ENCODE results near the gene AGMO.

Gene AGMO

DNA sequence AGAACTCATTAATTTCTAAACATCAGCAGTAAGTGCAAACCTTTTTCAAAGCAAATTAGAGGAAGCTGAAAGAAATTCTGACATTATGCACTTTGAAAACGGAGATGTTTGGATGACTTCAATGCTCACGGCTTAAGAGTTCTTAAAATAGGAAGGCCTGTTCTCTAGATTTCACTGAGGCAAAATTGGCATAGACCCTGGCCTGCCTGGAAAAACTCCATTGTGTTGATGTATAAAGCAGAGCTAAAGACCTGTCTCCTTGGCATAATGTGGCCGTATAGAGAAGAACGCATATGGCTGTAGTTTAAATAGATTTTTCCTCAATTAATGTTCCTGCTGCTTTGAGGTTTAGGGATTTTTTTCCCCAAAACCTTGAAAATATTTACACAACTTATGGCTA, 24.5 kb upstream of the AGMO start:
- no peak for DNase-seq (ENCODE audit: low spot score)
- no peaks in the 10 kb centered on the region for H3K27me3 ChIP-seq (ENCODE audit: control insufficient read depth in 3 of 3, insufficient read depth in 3 of 3, low read depth in 1 of 3, low read length in 3 of 3)
- no peak overlapping the region for H2BK15ac ChIP-seq (ENCODE audit: low read length)
- no peaks in the 10 kb centered on the region for H3K4me1 ChIP-seq (ENCODE audit: control insufficient read depth in 2 of 2, insufficient read depth in 1 of 2, low read depth in 1 of 2, low read length in 2 of 2)
- H3K4me2 ChIP-seq (ENCODE audit: insufficient read depth, low read length, poor library complexity, severe bottlenecking), result no peak overlapping the region
- no peak overlapping the region for H3K27ac ChIP-seq (replicated peaks; ENCODE audit: low read length)
- no CpG with 5 or more reads among the region's 4 CpGs for WGBS, 2 donors (ENCODE audit: extremely low coverage in 2 of 2, insufficient read length in 2 of 2, insufficient replicate concordance in 1 of 2)
- no peak overlapping the region for H3K4ac ChIP-seq (ENCODE audit: low read length)
- no peak overlapping the region for H4K8ac ChIP-seq (ENCODE audit: low read depth, low read length)
- no peak overlapping the region for H4K91ac ChIP-seq (ENCODE audit: low read depth, low read length, poor library complexity)
- no peaks in the 10 kb centered on the region for H3K79me1 ChIP-seq (ENCODE audit: low read depth, low read length)
- H3K9me3 ChIP-seq (replicated peaks in 1 of 2; ENCODE audit: control insufficient read depth in 2 of 2, insufficient read depth in 1 of 2, low read depth in 1 of 2, low read length in 2 of 2), result peaks cover 2 to 12% of the 10 kb centered on the region in 2 donors
- H3K18ac ChIP-seq (ENCODE audit: low read length), result no peak overlapping the region
- no peak overlapping the region for H3K14ac ChIP-seq (ENCODE audit: low read length)
- H2BK12ac ChIP-seq (ENCODE audit: low read length), result no peak overlapping the region
- H3K23ac ChIP-seq (ENCODE audit: low read depth, low read length, poor library complexity), result no peak overlapping the region
- H2AFZ ChIP-seq (ENCODE audit: low read length), result no peak overlapping the region
- no peak overlapping the region for H3K4me3 ChIP-seq (ENCODE audit: low read length in 2 of 2)
- no peak overlapping the region for H2BK5ac ChIP-seq (ENCODE audit: low read length)
- H2AK5ac ChIP-seq (ENCODE audit: low read depth, low read length), result no peak overlapping the region
- no peaks in the 10 kb centered on the region for H3K36me3 ChIP-seq (replicated peaks in 1 of 2; ENCODE audit: control insufficient read depth in 2 of 2, insufficient read depth in 2 of 2, low read length in 2 of 2)
- no peak overlapping the region for H3K9ac ChIP-seq (ENCODE audit: low read depth, low read length, poor library complexity)
- H2BK120ac ChIP-seq (ENCODE audit: low read depth, low read length), result no peak overlapping the region

GRCh38 chr7:15584575-15584974, 22.8 kb upstream of the AGMO start:
- Histone ChIP-seq H2BK12ac (ENCODE audit: low read length) (no peak overlapping the region), H3K4ac (ENCODE audit: low read length) (no peak overlapping the region), H3K36me3 (replicated peaks in 1 of 2; ENCODE audit: control insufficient read depth in 2 of 2, insufficient read depth in 2 of 2, low read length in 2 of 2) (no peaks in the 10 kb centered on the region), H4K91ac (ENCODE audit: low read depth, low read length, poor library complexity) (no peak overlapping the region), H2AK5ac (ENCODE audit: low read depth, low read length) (no peak overlapping the region), H2BK15ac (ENCODE audit: low read length) (no peak overlapping the region), H3K4me2 (ENCODE audit: insufficient read depth, low read length, poor library complexity, severe bottlenecking) (no peak overlapping the region), H2BK120ac (ENCODE audit: low read depth, low read length) (no peak overlapping the region), H3K4me1 (ENCODE audit: control insufficient read depth in 2 of 2, insufficient read depth in 1 of 2, low read depth in 1 of 2, low read length in 2 of 2) (no peaks in the 10 kb centered on the region), H2AFZ (ENCODE audit: low read length) (no peak overlapping the region), H3K4me3 (ENCODE audit: low read length in 2 of 2) (no peak overlapping the region), H3K18ac (ENCODE audit: low read length) (no peak overlapping the region), H4K8ac (ENCODE audit: low read depth, low read length) (no peak overlapping the region), H3K79me1 (ENCODE audit: low read depth, low read length) (no peaks in the 10 kb centered on the region), H2BK5ac (ENCODE audit: low read length) (no peak overlapping the region), H3K14ac (ENCODE audit: low read length) (no peak overlapping the region), H3K9me3 (replicated peaks in 1 of 2; ENCODE audit: control insufficient read depth in 2 of 2, insufficient read depth in 1 of 2, low read depth in 1 of 2, low read length in 2 of 2) (peaks cover 2 to 12% of the 10 kb centered on the region in 2 donors), H3K9ac (ENCODE audit: low read depth, low read length, poor library complexity) (no peak overlapping the region), H3K27me3 (ENCODE audit: control insufficient read depth in 3 of 3, insufficient read depth in 3 of 3, low read depth in 1 of 3, low read length in 3 of 3) (no peaks in the 10 kb centered on the region), H3K23ac (ENCODE audit: low read depth, low read length, poor library complexity) (no peak overlapping the region), H3K27ac (replicated peaks; ENCODE audit: low read length) (no peak overlapping the region)
- no peak for DNase-seq (ENCODE audit: low spot score)
- WGBS, 2 donors (ENCODE audit: extremely low coverage in 2 of 2, insufficient read length in 2 of 2, insufficient replicate concordance in 1 of 2), result no CpG with 5 or more reads among the region's 3 CpGs

DNA sequence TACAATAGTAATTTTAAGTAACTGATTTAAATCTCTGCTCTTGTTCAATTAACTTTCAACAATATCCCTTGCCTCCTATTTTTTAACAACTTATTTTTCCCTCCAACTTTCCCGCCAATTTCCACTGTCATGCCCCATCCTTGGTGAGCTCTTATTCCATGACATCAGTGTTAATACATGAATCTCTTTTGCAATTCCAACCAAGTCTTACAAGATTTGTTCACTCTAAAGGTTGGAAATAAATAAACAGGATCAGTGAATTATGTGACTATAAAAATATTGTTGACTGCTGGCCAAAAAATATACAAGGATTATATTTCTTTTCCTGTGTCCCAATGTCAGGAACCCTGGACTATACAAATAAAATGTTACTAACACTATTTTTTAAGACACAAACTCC, 21.0 kb upstream of the AGMO start:
- H3K27me3 ChIP-seq (ENCODE audit: control insufficient read depth in 3 of 3, insufficient read depth in 3 of 3, low read depth in 1 of 3, low read length in 3 of 3), result no peaks in the 10 kb centered on the region
- DNase-seq (ENCODE audit: low spot score), result no peak
- H3K14ac ChIP-seq (ENCODE audit: low read length), result no peak overlapping the region
- no peak overlapping the region for H3K9ac ChIP-seq (ENCODE audit: low read depth, low read length, poor library complexity)
- H2BK15ac ChIP-seq (ENCODE audit: low read length), result no peak overlapping the region
- no peaks in the 10 kb centered on the region for H3K79me1 ChIP-seq (ENCODE audit: low read depth, low read length)
- H3K4me2 ChIP-seq (ENCODE audit: insufficient read depth, low read length, poor library complexity, severe bottlenecking), result no peak overlapping the region
- H2AK5ac ChIP-seq (ENCODE audit: low read depth, low read length), result no peak overlapping the region
- H2BK120ac ChIP-seq (ENCODE audit: low read depth, low read length), result no peak overlapping the region
- H3K23ac ChIP-seq (ENCODE audit: low read depth, low read length, poor library complexity), result no peak overlapping the region
- H2BK5ac ChIP-seq (ENCODE audit: low read length), result no peak overlapping the region
- H4K91ac ChIP-seq (ENCODE audit: low read depth, low read length, poor library complexity), result no peak overlapping the region
- H3K4me3 ChIP-seq (ENCODE audit: low read length in 2 of 2), result no peak overlapping the region
- no peaks in the 10 kb centered on the region for H3K36me3 ChIP-seq (replicated peaks in 1 of 2; ENCODE audit: control insufficient read depth in 2 of 2, insufficient read depth in 2 of 2, low read length in 2 of 2)
- H3K18ac ChIP-seq (ENCODE audit: low read length), result no peak overlapping the region
- H3K27ac ChIP-seq (replicated peaks; ENCODE audit: low read length), result no peak overlapping the region
- WGBS, 2 donors (ENCODE audit: extremely low coverage in 2 of 2, insufficient read length in 2 of 2, insufficient replicate concordance in 1 of 2), result 100% methylated on average over 1 of the region's 1 CpG; no CpG with 5 or more reads in 1 of the 2 donors
- peaks cover 2 to 12% of the 10 kb centered on the region in 2 donors for H3K9me3 ChIP-seq (replicated peaks in 1 of 2; ENCODE audit: control insufficient read depth in 2 of 2, insufficient read depth in 1 of 2, low read depth in 1 of 2, low read length in 2 of 2)
- no peak overlapping the region for H4K8ac ChIP-seq (ENCODE audit: low read depth, low read length)
- H2BK12ac ChIP-seq (ENCODE audit: low read length), result no peak overlapping the region
- no peak overlapping the region for H3K4ac ChIP-seq (ENCODE audit: low read length)
- H2AFZ ChIP-seq (ENCODE audit: low read length), result no peak overlapping the region
- no peaks in the 10 kb centered on the region for H3K4me1 ChIP-seq (ENCODE audit: control insufficient read depth in 2 of 2, insufficient read depth in 1 of 2, low read depth in 1 of 2, low read length in 2 of 2)

DNA sequence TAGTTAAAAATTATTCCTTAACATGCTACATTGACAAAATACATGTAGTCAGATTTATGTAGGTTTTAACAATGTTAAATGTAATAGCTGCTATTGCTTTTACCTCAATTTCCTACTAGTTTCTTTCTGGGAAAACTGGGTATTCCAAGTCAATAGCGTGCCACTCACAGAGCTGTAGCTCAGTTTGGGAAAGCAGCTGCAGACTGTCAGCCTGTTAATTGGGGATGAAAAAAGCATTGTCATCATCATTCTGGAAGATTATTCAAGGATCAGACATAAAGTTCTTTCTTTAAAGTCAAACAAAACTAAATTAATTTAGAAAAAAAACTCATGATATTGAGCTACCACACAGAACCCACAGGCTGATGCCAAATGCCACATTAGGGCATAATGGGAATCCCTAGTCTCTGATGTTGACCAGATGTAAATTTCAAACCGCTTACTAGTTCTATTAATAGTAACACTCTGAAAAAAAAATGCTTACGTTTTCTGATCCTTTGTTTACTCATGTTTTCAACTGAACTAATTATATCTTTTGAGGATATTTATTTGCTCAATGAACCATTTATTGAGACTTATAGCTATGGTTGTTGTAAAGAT, 19.6 kb upstream of the AGMO start:
- H2AFZ ChIP-seq (ENCODE audit: low read length), result no peak overlapping the region
- no peaks in the 10 kb centered on the region for H3K27me3 ChIP-seq (ENCODE audit: control insufficient read depth in 3 of 3, insufficient read depth in 3 of 3, low read depth in 1 of 3, low read length in 3 of 3)
- no peaks in the 10 kb centered on the region for H3K79me1 ChIP-seq (ENCODE audit: low read depth, low read length)
- no CpG with 5 or more reads among the region's 3 CpGs for WGBS, 2 donors (ENCODE audit: extremely low coverage in 2 of 2, insufficient read length in 2 of 2, insufficient replicate concordance in 1 of 2)
- no peak overlapping the region for H2BK12ac ChIP-seq (ENCODE audit: low read length)
- no peak overlapping the region for H4K8ac ChIP-seq (ENCODE audit: low read depth, low read length)
- H2BK15ac ChIP-seq (ENCODE audit: low read length), result no peak overlapping the region
- peaks cover 2 to 12% of the 10 kb centered on the region in 2 donors for H3K9me3 ChIP-seq (replicated peaks in 1 of 2; ENCODE audit: control insufficient read depth in 2 of 2, insufficient read depth in 1 of 2, low read depth in 1 of 2, low read length in 2 of 2)
- H4K91ac ChIP-seq (ENCODE audit: low read depth, low read length, poor library complexity), result no peak overlapping the region
- DNase-seq (ENCODE audit: low spot score), result no peak
- H2BK5ac ChIP-seq (ENCODE audit: low read length), result no peak overlapping the region
- H3K14ac ChIP-seq (ENCODE audit: low read length), result no peak overlapping the region
- no peaks in the 10 kb centered on the region for H3K36me3 ChIP-seq (replicated peaks in 1 of 2; ENCODE audit: control insufficient read depth in 2 of 2, insufficient read depth in 2 of 2, low read length in 2 of 2)
- H3K4me1 ChIP-seq (ENCODE audit: control insufficient read depth in 2 of 2, insufficient read depth in 1 of 2, low read depth in 1 of 2, low read length in 2 of 2), result no peaks in the 10 kb centered on the region
- no peak overlapping the region for H3K4ac ChIP-seq (ENCODE audit: low read length)
- no peak overlapping the region for H3K4me2 ChIP-seq (ENCODE audit: insufficient read depth, low read length, poor library complexity, severe bottlenecking)
- H3K27ac ChIP-seq (replicated peaks; ENCODE audit: low read length), result no peak overlapping the region
- no peak overlapping the region for H2AK5ac ChIP-seq (ENCODE audit: low read depth, low read length)
- H3K18ac ChIP-seq (ENCODE audit: low read length), result no peak overlapping the region
- no peak overlapping the region for H2BK120ac ChIP-seq (ENCODE audit: low read depth, low read length)
- H3K23ac ChIP-seq (ENCODE audit: low read depth, low read length, poor library complexity), result no peak overlapping the region
- no peak overlapping the region for H3K4me3 ChIP-seq (ENCODE audit: low read length in 2 of 2)
- no peak overlapping the region for H3K9ac ChIP-seq (ENCODE audit: low read depth, low read length, poor library complexity)
